K562 (cell line): ENCODE measurements around the gene ZDHHC8. TPM values are rescaled to one million over a fixed set of nuclear protein-coding genes. Genes with fewer than 3 reads are reported as not detected.
A peak's percentile ranks its signal among the peaks of the same experiment; 100 is the strongest.

ENCODE experiments used
- CBFA2T3 ChIP-seq: fragments of 450-650 bp; IDR thresholded peaks from 2 replicates; pipeline ENCODE4 v1.6.1; 2017
- CBX3 ChIP-seq, 2 experiments: IDR thresholded peaks; 1 replicate in 1 of 2; 2 replicates in 1 of 2; pipeline ENCODE4 v1.6.1; 2012; ENCODE audit warnings: inconsistent platforms in 2 of 2, low read length in 2 of 2, borderline replicate concordance in 1 of 2, control low read depth in 1 of 2
- COPS2 ChIP-seq: fragments of 450-650 bp; conservative IDR thresholded peaks from 2 replicates; pipeline ENCODE4 v1.6.1; 2016; ENCODE audit warnings: mild to moderate bottlenecking, moderate library complexity
- EGR1 ChIP-seq: fragments of 450-650 bp; conservative IDR thresholded peaks from 2 replicates; pipeline ENCODE4 v1.6.1; 2017; ENCODE audit warnings: mild to moderate bottlenecking
- FOXA1 ChIP-seq: fragments of 450-650 bp; IDR thresholded peaks from 2 replicates; pipeline ENCODE4 v1.6.1; 2016; ENCODE audit warnings: mild to moderate bottlenecking, borderline replicate concordance
- HIVEP1 ChIP-seq: fragments of 250-450 bp; sonication (Bioruptor Pico); IDR thresholded peaks from 2 replicates; pipeline ENCODE4 v1.4.0; 2020; ENCODE audit warnings: mild to moderate bottlenecking
- HMG20B ChIP-seq: fragments of 250-450 bp; sonication (Bioruptor Pico); IDR thresholded peaks from 2 replicates; pipeline ENCODE4 v1.5.0; 2021; ENCODE audit warnings: mild to moderate bottlenecking
- JUNB ChIP-seq: fragments of 450-650 bp; formaldehyde crosslinking; conservative IDR thresholded peaks from 2 replicates; pipeline ENCODE4 v1.4.0; 2020; ENCODE audit warnings: mild to moderate bottlenecking
- KAT7 ChIP-seq: sonication (generic); formaldehyde crosslinking; IDR thresholded peaks from 2 replicates; pipeline ENCODE4 v1.8.0; 2022; ENCODE audit warnings: missing genetic modification reagents, mild to moderate bottlenecking, borderline replicate concordance
- NCOA6 ChIP-seq: fragments of 450-650 bp; IDR thresholded peaks from 2 replicates; pipeline ENCODE4 v1.6.1; 2017; ENCODE audit warnings: mild to moderate bottlenecking
- NR1H2 ChIP-seq: sonication (generic); formaldehyde crosslinking; IDR thresholded peaks from 2 replicates; pipeline ENCODE4 v1.4.0; 2020; ENCODE audit warnings: mild to moderate bottlenecking, missing genetic modification reagents
- PRMT5 ChIP-seq: sonication (generic); formaldehyde crosslinking; IDR thresholded peaks from 2 replicates; pipeline ENCODE4 v1.5.0; 2020; ENCODE audit warnings: missing genetic modification reagents
- RBM22 ChIP-seq: fragments of 200-400 bp; formaldehyde crosslinking; IDR thresholded peaks from 2 replicates; pipeline ENCODE4 v1.6.1; 2018; ENCODE audit warnings: low read length, low read depth; ENCODE audit not compliant: poor library complexity, severe bottlenecking
- SAFB2 ChIP-seq: fragments of 200-400 bp; formaldehyde crosslinking; IDR thresholded peaks from 2 replicates; pipeline ENCODE4 v1.6.1; 2018; ENCODE audit warnings: borderline replicate concordance, low read length, low read depth, moderate library complexity; ENCODE audit not compliant: severe bottlenecking
- SMAD1 ChIP-seq: fragments of 150-350 bp; IDR thresholded peaks from 2 replicates; pipeline ENCODE4 v1.6.1; 2014; ENCODE audit warnings: low read length, low read depth; ENCODE audit not compliant: partially characterized antibody
- SNIP1 ChIP-seq: fragments of 450-650 bp; IDR thresholded peaks from 2 replicates; pipeline ENCODE4 v1.7.1; 2017; ENCODE audit warnings: low read depth, mild to moderate bottlenecking
- SOX6 ChIP-seq: fragments of 450-650 bp; IDR thresholded peaks from 2 replicates; pipeline ENCODE4 v1.6.1; 2014; ENCODE audit warnings: mild to moderate bottlenecking
- ZFX ChIP-seq: sonication (generic); formaldehyde crosslinking; IDR thresholded peaks from 2 replicates; pipeline ENCODE4 v1.8.0; 2022; ENCODE audit warnings: mild to moderate bottlenecking, missing genetic modification reagents, moderate library complexity
- ZNF274 ChIP-seq: IDR thresholded peaks from 2 replicates; pipeline ENCODE4 v1.6.1; 2011; ENCODE audit warnings: low read depth, mild to moderate bottlenecking, low read length, moderate library complexity, borderline replicate concordance
- ZNF324 ChIP-seq: fragments of 250-450 bp; sonication (Bioruptor Pico); IDR thresholded peaks from 2 replicates; pipeline ENCODE4 v1.4.0; 2020; ENCODE audit warnings: mild to moderate bottlenecking
- ZNF408 ChIP-seq: fragments of 250-450 bp; sonication (Bioruptor Pico); IDR thresholded peaks from 2 replicates; pipeline ENCODE4 v1.4.0; 2020; ENCODE audit warnings: low read depth, mild to moderate bottlenecking, moderate library complexity
- ZNF57 ChIP-seq: fragments of 450-650 bp; formaldehyde crosslinking; IDR thresholded peaks from 2 replicates; pipeline ENCODE4 v1.4.0; 2020; ENCODE audit warnings: mild to moderate bottlenecking, moderate library complexity
- ZNF778 ChIP-seq: fragments of 450-650 bp; formaldehyde crosslinking; IDR thresholded peaks from 2 replicates; pipeline ENCODE4 v1.4.0; 2020; ENCODE audit warnings: mild to moderate bottlenecking, moderate library complexity
- polyA plus RNA-seq, 8 experiments: library from polyadenylated mRNA; depleted of rRNA in 4 of 8; stranded (reverse) in 5 of 8; unstranded in 3 of 8; fragments of >200 nt; fragmentation: Nextera tagmentation in 2 of 8; fragmentation: Illumina TruSeq in 1 of 8; extraction: Ambion mirVana in 2 of 8; extraction: Trizol in 1 of 8; gene quantifications; 2 replicates each; pipeline versions ENCODE4 v1.2.1 to v1.2.3, GENCODE V29; 2011 to 2014; ENCODE audit warnings: inconsistent platforms in 1 of 8, missing spikeins in 1 of 8
- total RNA-seq, 7 experiments: library from RNA; depleted of rRNA in 6 of 7; stranded (reverse); fragments of >200 nt in 6 of 7; fragmentation: Illumina TruSeq in 2 of 7; extraction: Trizol in 2 of 7; gene quantifications; 2 replicates each; pipeline versions ENCODE4 v1.2.1 to v1.2.3, GENCODE V29; 2011 to 2021; ENCODE audit warnings: low replicate concordance in 1 of 7
- TF ChIP-seq, protein P1 (sequence below): IDR thresholded peaks from 3 replicates; pipeline ENCODE4 v1.6.1; 2011; ENCODE audit warnings: borderline replicate concordance, mild to moderate bottlenecking, moderate library complexity; ENCODE audit not compliant: insufficient read length; ENCODE audit errors: extremely low read depth
- TF ChIP-seq, protein P2 (sequence below): fragments of 250-450 bp; sonication (Bioruptor Pico); IDR thresholded peaks from 2 replicates; pipeline ENCODE4 v1.8.0; 2022; ENCODE audit warnings: moderate library complexity, mild to moderate bottlenecking, inconsistent platforms
- TF ChIP-seq, protein P3 (sequence below): fragments of 450-650 bp; IDR thresholded peaks from 2 replicates; pipeline ENCODE4 v1.6.1; 2016; ENCODE audit warnings: antibody characterized with exemption

ZDHHC8 gene
- total and polyA plus RNA-seq, 9 of the 15 experiments (the other 6 are each of a cell fraction or from before 2014, with no cell fraction given), result 0.04 to 109 (median 16.4) TPM

GRCh38 chr22:20116376-20116950, 15.1 kb upstream of the ZDHHC8 start (continued):
- TF ChIP-seq ZNF408, result no peak
- TF ChIP-seq SOX6, result no peak
- TF ChIP-seq ZNF324 (CRISPR knock-in tag), result no peak
- TF ChIP-seq, protein P1, sequence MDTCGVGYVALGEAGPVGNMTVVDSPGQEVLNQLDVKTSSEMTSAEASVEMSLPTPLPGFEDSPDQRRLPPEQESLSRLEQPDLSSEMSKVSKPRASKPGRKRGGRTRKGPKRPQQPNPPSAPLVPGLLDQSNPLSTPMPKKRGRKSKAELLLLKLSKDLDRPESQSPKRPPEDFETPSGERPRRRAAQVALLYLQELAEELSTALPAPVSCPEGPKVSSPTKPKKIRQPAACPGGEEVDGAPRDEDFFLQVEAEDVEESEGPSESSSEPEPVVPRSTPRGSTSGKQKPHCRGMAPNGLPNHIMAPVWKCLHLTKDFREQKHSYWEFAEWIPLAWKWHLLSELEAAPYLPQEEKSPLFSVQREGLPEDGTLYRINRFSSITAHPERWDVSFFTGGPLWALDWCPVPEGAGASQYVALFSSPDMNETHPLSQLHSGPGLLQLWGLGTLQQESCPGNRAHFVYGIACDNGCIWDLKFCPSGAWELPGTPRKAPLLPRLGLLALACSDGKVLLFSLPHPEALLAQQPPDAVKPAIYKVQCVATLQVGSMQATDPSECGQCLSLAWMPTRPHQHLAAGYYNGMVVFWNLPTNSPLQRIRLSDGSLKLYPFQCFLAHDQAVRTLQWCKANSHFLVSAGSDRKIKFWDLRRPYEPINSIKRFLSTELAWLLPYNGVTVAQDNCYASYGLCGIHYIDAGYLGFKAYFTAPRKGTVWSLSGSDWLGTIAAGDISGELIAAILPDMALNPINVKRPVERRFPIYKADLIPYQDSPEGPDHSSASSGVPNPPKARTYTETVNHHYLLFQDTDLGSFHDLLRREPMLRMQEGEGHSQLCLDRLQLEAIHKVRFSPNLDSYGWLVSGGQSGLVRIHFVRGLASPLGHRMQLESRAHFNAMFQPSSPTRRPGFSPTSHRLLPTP, result no peak
- no peak for TF ChIP-seq NCOA6
- no peak for TF ChIP-seq FOXA1
- TF ChIP-seq PRMT5 (CRISPR knock-in tag), result no peak
- TF ChIP-seq, protein P2, sequence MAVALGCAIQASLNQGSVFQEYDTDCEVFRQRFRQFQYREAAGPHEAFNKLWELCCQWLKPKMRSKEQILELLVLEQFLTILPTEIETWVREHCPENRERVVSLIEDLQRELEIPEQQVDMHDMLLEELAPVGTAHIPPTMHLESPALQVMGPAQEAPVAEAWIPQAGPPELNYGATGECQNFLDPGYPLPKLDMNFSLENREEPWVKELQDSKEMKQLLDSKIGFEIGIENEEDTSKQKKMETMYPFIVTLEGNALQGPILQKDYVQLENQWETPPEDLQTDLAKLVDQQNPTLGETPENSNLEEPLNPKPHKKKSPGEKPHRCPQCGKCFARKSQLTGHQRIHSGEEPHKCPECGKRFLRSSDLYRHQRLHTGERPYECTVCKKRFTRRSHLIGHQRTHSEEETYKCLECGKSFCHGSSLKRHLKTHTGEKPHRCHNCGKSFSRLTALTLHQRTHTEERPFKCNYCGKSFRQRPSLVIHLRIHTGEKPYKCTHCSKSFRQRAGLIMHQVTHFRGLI (CRISPR knock-in tag), result 0 out of 2 replicates have a peak, but pooled peaks have one; percentile 57
- peak; percentile 64; the same call in 1 of the 2 replicates for TF ChIP-seq ZNF57 (CRISPR knock-in tag)
- TF ChIP-seq JUNB (CRISPR knock-in tag), result 0 out of 2 replicates have a peak, but pooled peaks have one; percentile 25
- no peak for TF ChIP-seq SMAD1
- peak; percentile 85 for TF ChIP-seq HIVEP1 (CRISPR knock-in tag)
- TF ChIP-seq ZFX (CRISPR knock-in tag), result no peak
- TF ChIP-seq, protein P3, sequence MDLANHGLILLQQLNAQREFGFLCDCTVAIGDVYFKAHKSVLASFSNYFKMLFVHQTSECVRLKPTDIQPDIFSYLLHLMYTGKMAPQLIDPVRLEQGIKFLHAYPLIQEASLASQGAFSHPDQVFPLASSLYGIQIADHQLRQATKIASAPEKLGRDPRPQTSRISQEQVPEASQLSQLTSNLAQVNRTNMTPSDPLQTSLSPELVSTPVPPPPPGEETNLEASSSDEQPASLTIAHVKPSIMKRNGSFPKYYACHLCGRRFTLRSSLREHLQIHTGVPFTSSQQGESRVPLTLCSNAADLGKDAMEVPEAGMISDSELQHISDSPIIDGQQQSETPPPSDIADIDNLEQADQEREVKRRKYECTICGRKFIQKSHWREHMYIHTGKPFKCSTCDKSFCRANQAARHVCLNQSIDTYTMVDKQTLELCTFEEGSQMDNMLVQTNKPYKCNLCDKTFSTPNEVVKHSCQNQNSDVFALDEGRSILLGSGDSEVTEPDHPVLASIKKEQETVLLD, result no peak
- no peak for TF ChIP-seq CBFA2T3
- no peak for TF ChIP-seq SNIP1
- TF ChIP-seq SAFB2, result no peak
- TF ChIP-seq NR1H2, result no peak
- TF ChIP-seq KAT7 (CRISPR knock-in tag), result no peak
- TF ChIP-seq HMG20B (CRISPR knock-in tag), result no peak
- TF ChIP-seq ZNF778 (CRISPR knock-in tag), result no peak
- TF ChIP-seq RBM22, result no peak
- no peak for TF ChIP-seq COPS2
- no peak for TF ChIP-seq ZNF274
- TF ChIP-seq EGR1, result no peak
- TF ChIP-seq CBX3 (IDR thresholded peaks at IDR 0.05; ENCODE audit: borderline replicate concordance in 1 of 2, low read length in 2 of 2), result no peak
